ENCODE data around the gene MYH14.

- no peak for TF ChIP-seq ZBTB26 (CRISPR knock-in tag; IDR thresholded peaks at IDR 0.05; ENCODE audit: borderline replicate concordance)
- no peak for TF ChIP-seq TBL1XR1 (IDR thresholded peaks at IDR 0.05; ENCODE audit: borderline replicate concordance, low read length, partially characterized antibody)
- TF ChIP-seq ZNF816 (CRISPR knock-in tag; IDR thresholded peaks at IDR 0.05; ENCODE audit: borderline replicate concordance): no peak
- TF ChIP-seq TFAP4 (IDR thresholded peaks at IDR 0.05; ENCODE audit: borderline replicate concordance, low read depth): no peak
- TF ChIP-seq FOXC1 (CRISPR knock-in tag; IDR thresholded peaks at IDR 0.05; ENCODE audit: borderline replicate concordance): no peak
- TF ChIP-seq GABPB1 (CRISPR knock-in tag; IDR thresholded peaks at IDR 0.05): peak; percentile 30; the same call in 1 of the 2 replicates
- no peak for TF ChIP-seq ZNF282 (IDR thresholded peaks at IDR 0.05; ENCODE audit: partially characterized antibody)
- TF ChIP-seq POLR2A (IDR thresholded peaks at IDR 0.05; ENCODE audit: insufficient read depth in 1 of 2, low read depth in 2 of 2, low read length in 2 of 2): no peak
- TF ChIP-seq ZZZ3 (CRISPR knock-in tag; IDR thresholded peaks at IDR 0.05; ENCODE audit: borderline replicate concordance): no peak
- no peak for TF ChIP-seq CTCF (CRISPR knock-in tag; IDR thresholded peaks at IDR 0.05)
- TF ChIP-seq RXRA (CRISPR knock-in tag; IDR thresholded peaks at IDR 0.05): no peak
- no peak for TF ChIP-seq RAD51 (IDR thresholded peaks at IDR 0.05; ENCODE audit: borderline replicate concordance)
- no peak for TF ChIP-seq SOX5 (CRISPR knock-in tag; IDR thresholded peaks at IDR 0.05; ENCODE audit: borderline replicate concordance)
Measured at GRCh38 chr19:50206191-50206590, 2.8 kb downstream of the MYH14 start.
